Ammon's horn (tissue), 1 donor: ENCODE measurements around the gene TMOD1.

Source experiments
- DNase-seq: peaks from one replicate; pipeline ENCODE4 v3.0.0-alpha.2; 2016; ENCODE audit warnings: low spot score

TMOD1 gene

GRCh38 chr9:97518166-97518908 lies 16.9 kb downstream of the TMOD1 start:
- DNase-seq: no peak

- no peak for DNase-seq
These were observed 17.4 kb downstream of the TMOD1 start for GRCh38 chr9:97518909-97519307.

- no peak for DNase-seq
These were observed 18.0 kb downstream of the TMOD1 start for GRCh38 chr9:97519441-97519970.

GRCh38 chr9:97521576-97522333 lies 20.3 kb downstream of the TMOD1 start:
- DNase-seq: no peak

- no peak for DNase-seq
These were observed 23.0 kb downstream of the TMOD1 start for GRCh38 chr9:97524424-97524823.

GRCh38 chr9:97525451-97525850 lies 24.0 kb downstream of the TMOD1 start:
- no peak for DNase-seq

GRCh38 chr9:97526895-97527575 lies 25.6 kb downstream of the TMOD1 start:
- no peak for DNase-seq

GRCh38 chr9:97527626-97528528 lies 26.4 kb downstream of the TMOD1 start:
- DNase-seq: no peak

GRCh38 chr9:97528529-97529230 lies 27.2 kb downstream of the TMOD1 start:
- no peak for DNase-seq

GRCh38 chr9:97529363-97530076 lies 28.1 kb downstream of the TMOD1 start:
- DNase-seq: no peak

GRCh38 chr9:97531888-97532376 lies 30.5 kb downstream of the TMOD1 start:
- DNase-seq: no peak

GRCh38 chr9:97534185-97534584 lies 32.7 kb downstream of the TMOD1 start:
- no peak for DNase-seq

- DNase-seq: no peak
These were observed 33.6 kb downstream of the TMOD1 start for GRCh38 chr9:97534961-97535594.

- DNase-seq: no peak
These were observed 34.3 kb downstream of the TMOD1 start for GRCh38 chr9:97535771-97536170.

- no peak for DNase-seq
These were observed 35.0 kb downstream of the TMOD1 start for GRCh38 chr9:97536480-97536879.

GRCh38 chr9:97543561-97543960 lies 42.1 kb downstream of the TMOD1 start:
- DNase-seq: no peak

GRCh38 chr9:97545486-97545885 lies 44.0 kb downstream of the TMOD1 start:
- no peak for DNase-seq

- DNase-seq: no peak
These were observed 45.8 kb downstream of the TMOD1 start for GRCh38 chr9:97547098-97547829.

- no peak for DNase-seq
These were observed 46.9 kb downstream of the TMOD1 start for GRCh38 chr9:97548379-97548778.
